Measurements from ENCODE around the gene DECR2. TPM values are rescaled to one million over a fixed set of nuclear protein-coding genes. Genes with fewer than 3 reads are reported as not detected.

The DECR2 gene
- total and polyA plus RNA-seq, 9 of the 15 experiments (the other 6 are each of a cell fraction or from before 2014, with no cell fraction given): 1.0 to 31.9 (median 10.3) TPM

DNA sequence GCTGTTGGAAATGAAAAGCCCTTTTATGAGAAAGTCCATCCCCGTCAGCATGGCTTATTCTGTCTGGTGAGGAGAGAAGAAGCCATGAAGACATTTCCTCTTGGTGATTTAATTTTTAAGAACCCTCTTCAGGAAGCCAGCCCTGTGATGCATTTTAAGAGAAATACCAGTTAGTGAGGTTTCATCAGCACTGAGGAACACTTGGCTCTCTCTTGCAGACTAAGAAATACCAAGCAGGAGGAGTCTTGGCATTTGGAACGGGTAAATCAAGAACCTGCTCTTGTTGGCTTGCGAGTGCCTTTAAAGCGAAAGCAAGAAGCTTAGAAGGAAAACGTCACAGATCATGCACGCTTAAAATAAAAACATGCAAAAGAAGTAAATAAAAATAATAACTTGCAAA lies 41.3 kb downstream of the DECR2 start:
- CTCF ChIA-PET (ENCODE audit: low intra/inter-chr PET ratio): no interaction called here
- FAIRE-seq: no peak
- TF ChIP-seq ZNF140 (CRISPR knock-in tag; IDR thresholded peaks at IDR 0.05): no peak
- TF ChIP-seq TSHZ1 (CRISPR knock-in tag; IDR thresholded peaks at IDR 0.05): no peak
- TF ChIP-seq HMG20B (CRISPR knock-in tag; IDR thresholded peaks at IDR 0.05): no peak
- no peak for TF ChIP-seq HEY1 (CRISPR knock-in tag; IDR thresholded peaks at IDR 0.05; ENCODE audit: borderline replicate concordance)
- Histone ChIP-seq H3K4me1 (replicated peaks in 1 of 2; ENCODE audit: control insufficient read depth in 2 of 2, insufficient read depth in 2 of 2, low read length in 2 of 2) (peaks cover 0 to 2% of the 10 kb centered on the region in 2 experiments; a peak in 1 of 5 replicates), H3K36me3 (ENCODE audit: control insufficient read depth, insufficient read depth, low read length) (no peaks in the 10 kb centered on the region), H3K79me2 (ENCODE audit: control insufficient read depth, insufficient read depth, low read length) (peaks cover 3% of the 10 kb centered on the region; the same call in 1 of the 3 replicates), H3K27ac (ENCODE audit: extremely low read depth, low read depth, low read length) (no peak overlapping the region), H4K20me1 (replicated peaks; ENCODE audit: control insufficient read depth, insufficient read depth, low read length) (no peaks in the 10 kb centered on the region), H3K9me1 (ENCODE audit: control insufficient read depth, insufficient read depth, low read length) (no peaks in the 10 kb centered on the region), H3K27me3 (ENCODE audit: control insufficient read depth in 2 of 2, insufficient read depth in 2 of 2, low read length in 2 of 2) (no peaks in the 10 kb centered on the region), H3K9ac (ENCODE audit: insufficient read depth in 1 of 2, low read depth in 2 of 2, low read length in 2 of 2) (no peak overlapping the region), H3K4me2 (ENCODE audit: insufficient read depth, low read length) (no peak overlapping the region), H3K4me3 (no peak overlapping the region), H2AFZ (ENCODE audit: low read depth, low read length) (no peak overlapping the region), H3K9me3 (replicated peaks; ENCODE audit: control insufficient read depth, insufficient read depth, low read depth, low read length) (no peaks in the 10 kb centered on the region)
- no TSS peak for BruUV-seq (replicated peaks)
- POLR2A ChIA-PET: no interaction called here
- no peak for DNase-seq (ENCODE audit: extremely low read depth in 1 of 4, low spot score in 3 of 4)
- in situ Hi-C loops (cut with MboI) (no loop called here), intact Hi-C loops (cut with micrococcal nuclease) (no loop called here)
- ATAC-seq: no peak
- 70% methylated on average over 6 of the region's 6 CpGs for WGBS (ENCODE audit: insufficient coverage, low coverage, missing lambda C conversion rate)

Measured in K562 (cell line).